ENCODE data around the gene ZNF280A. TPM values are rescaled to one million over a fixed set of nuclear protein-coding genes. Genes with fewer than 3 reads are reported as not detected.

ZNF280A gene
- total and polyA plus RNA-seq, 2 experiments from 2014 or later = not detected

- Histone ChIP-seq H3F3A (replicated peaks; ENCODE audit: low read depth) (no peaks in the 10 kb centered on the region), H3K36me3 (ENCODE audit: insufficient read depth) (no peaks in the 10 kb centered on the region), H3K79me2 (replicated peaks; ENCODE audit: insufficient read depth) (no peaks in the 10 kb centered on the region), H3K27me3 (ENCODE audit: insufficient read depth) (peaks cover 98% of the 10 kb centered on the region), H4K20me1 (replicated peaks; ENCODE audit: insufficient read depth) (no peaks in the 10 kb centered on the region), H3K27ac (ENCODE audit: low read depth) (no peak overlapping the region), H3K9me2 (ENCODE audit: insufficient read depth) (no peaks in the 10 kb centered on the region), H3K4me1 (ENCODE audit: insufficient read depth) (no peaks in the 10 kb centered on the region), H3K4me3 (no peak overlapping the region), H3K4me2 (no peak overlapping the region), H2AFZ (no peak overlapping the region)
- Mint-ChIP-seq H3K27ac (no peak overlapping the region), H3K27me3 (ENCODE audit: insufficient read depth, low read depth, poor library complexity) (peaks cover 63% of the 10 kb centered on the region), H3K36me3 (ENCODE audit: low read depth) (no peaks in the 10 kb centered on the region), H3K4me3 (no peak overlapping the region), H3K4me1 (no peaks in the 10 kb centered on the region), H3K9me3 (no peaks in the 10 kb centered on the region)
- DNase-seq (ENCODE audit: low spot score) (no peak), ATAC-seq (no peak)
- no peak for TF ChIP-seq ZNF331 (CRISPR knock-in tag; IDR thresholded peaks at IDR 0.05; ENCODE audit: low read depth)
- no peak for TF ChIP-seq JUNB (IDR thresholded peaks at IDR 0.05; ENCODE audit: unreplicated experiment)
- no peak for TF ChIP-seq CREB1 (CRISPR knock-in tag; IDR thresholded peaks at IDR 0.05; ENCODE audit: low read depth)
- TF ChIP-seq POLR2AphosphoS5 (IDR thresholded peaks at IDR 0.05; ENCODE audit: low read depth) = no peak
- TF ChIP-seq ZNF462 (CRISPR knock-in tag; IDR thresholded peaks at IDR 0.05) = no peak
- no peak for TF ChIP-seq ZNF114 (CRISPR knock-in tag; IDR thresholded peaks at IDR 0.05)
- no peak for TF ChIP-seq EZH2 (IDR thresholded peaks at IDR 0.05; ENCODE audit: low read depth, unreplicated experiment)
- TF ChIP-seq NANOG (IDR thresholded peaks at IDR 0.05; ENCODE audit: borderline replicate concordance) = no peak
- TF ChIP-seq STAT1 (IDR thresholded peaks at IDR 0.05; ENCODE audit: unreplicated experiment) = no peak
- TF ChIP-seq, protein P1, sequence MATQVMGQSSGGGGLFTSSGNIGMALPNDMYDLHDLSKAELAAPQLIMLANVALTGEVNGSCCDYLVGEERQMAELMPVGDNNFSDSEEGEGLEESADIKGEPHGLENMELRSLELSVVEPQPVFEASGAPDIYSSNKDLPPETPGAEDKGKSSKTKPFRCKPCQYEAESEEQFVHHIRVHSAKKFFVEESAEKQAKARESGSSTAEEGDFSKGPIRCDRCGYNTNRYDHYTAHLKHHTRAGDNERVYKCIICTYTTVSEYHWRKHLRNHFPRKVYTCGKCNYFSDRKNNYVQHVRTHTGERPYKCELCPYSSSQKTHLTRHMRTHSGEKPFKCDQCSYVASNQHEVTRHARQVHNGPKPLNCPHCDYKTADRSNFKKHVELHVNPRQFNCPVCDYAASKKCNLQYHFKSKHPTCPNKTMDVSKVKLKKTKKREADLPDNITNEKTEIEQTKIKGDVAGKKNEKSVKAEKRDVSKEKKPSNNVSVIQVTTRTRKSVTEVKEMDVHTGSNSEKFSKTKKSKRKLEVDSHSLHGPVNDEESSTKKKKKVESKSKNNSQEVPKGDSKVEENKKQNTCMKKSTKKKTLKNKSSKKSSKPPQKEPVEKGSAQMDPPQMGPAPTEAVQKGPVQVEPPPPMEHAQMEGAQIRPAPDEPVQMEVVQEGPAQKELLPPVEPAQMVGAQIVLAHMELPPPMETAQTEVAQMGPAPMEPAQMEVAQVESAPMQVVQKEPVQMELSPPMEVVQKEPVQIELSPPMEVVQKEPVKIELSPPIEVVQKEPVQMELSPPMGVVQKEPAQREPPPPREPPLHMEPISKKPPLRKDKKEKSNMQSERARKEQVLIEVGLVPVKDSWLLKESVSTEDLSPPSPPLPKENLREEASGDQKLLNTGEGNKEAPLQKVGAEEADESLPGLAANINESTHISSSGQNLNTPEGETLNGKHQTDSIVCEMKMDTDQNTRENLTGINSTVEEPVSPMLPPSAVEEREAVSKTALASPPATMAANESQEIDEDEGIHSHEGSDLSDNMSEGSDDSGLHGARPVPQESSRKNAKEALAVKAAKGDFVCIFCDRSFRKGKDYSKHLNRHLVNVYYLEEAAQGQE (IDR thresholded peaks at IDR 0.05; ENCODE audit: unreplicated experiment) = no peak
- TF ChIP-seq, protein P2, sequence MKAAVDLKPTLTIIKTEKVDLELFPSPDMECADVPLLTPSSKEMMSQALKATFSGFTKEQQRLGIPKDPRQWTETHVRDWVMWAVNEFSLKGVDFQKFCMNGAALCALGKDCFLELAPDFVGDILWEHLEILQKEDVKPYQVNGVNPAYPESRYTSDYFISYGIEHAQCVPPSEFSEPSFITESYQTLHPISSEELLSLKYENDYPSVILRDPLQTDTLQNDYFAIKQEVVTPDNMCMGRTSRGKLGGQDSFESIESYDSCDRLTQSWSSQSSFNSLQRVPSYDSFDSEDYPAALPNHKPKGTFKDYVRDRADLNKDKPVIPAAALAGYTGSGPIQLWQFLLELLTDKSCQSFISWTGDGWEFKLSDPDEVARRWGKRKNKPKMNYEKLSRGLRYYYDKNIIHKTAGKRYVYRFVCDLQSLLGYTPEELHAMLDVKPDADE (IDR thresholded peaks at IDR 0.05) = no peak
- TF ChIP-seq CTCF (conservative IDR thresholded peaks at IDR 0.05; ENCODE audit: low read depth in 2 of 2) = no peak
- TF ChIP-seq EZH2phosphoT487 (IDR thresholded peaks at IDR 0.05; ENCODE audit: unreplicated experiment) = no peak
Observed at GRCh38 chr22:22533417-22533816, 13.3 kb upstream of the ZNF280A start.

Measured in GM23338 (cell line).